Right kidney (tissue), 1 donor: Measurements from ENCODE around the gene AMELX.

Experiments used
- DNase-seq: peaks from one replicate; pipeline ENCODE4 v3.0.0-alpha.2; 2016

AMELX gene

DNA sequence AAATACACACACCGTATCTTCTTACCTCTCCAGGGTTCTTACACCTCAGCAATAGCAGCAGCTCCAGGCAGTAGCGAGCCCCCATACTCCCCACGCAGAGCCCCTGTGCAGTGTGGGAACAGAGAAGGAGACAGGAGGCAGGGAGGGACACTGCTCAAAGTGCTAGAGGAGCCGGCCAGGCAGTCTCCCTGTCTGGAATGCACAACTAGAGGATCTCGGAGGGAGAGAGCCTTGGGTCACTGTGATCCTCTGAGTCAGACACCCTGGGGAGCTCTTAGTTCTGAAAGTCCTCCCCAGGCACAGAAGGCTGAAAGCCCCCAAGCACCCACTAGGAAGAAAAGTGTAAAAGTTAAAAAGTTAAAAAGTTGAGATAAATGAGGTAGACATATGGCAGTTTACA, 16.0 kb downstream of the AMELX start:
- DNase-seq, result no peak

DNA sequence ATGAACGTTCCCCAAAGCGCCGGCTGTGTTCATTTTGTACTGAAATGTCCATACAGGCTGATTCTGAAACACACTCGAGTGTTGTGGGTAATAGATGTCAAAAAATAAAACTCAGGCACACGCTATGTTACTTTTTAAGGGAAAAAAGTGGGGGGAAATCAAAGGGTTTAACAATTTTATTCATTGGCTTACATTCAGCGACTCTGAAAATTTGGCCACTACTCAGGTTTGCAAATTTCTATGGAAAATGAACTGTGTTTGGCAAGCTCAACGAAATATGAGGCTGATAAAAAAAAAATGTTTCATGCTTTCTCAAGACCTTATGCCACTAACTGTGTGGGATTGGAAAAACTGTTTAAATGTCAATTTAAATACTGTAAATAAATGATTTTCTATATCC, 18.5 kb downstream of the AMELX start:
- no peak for DNase-seq

DNA sequence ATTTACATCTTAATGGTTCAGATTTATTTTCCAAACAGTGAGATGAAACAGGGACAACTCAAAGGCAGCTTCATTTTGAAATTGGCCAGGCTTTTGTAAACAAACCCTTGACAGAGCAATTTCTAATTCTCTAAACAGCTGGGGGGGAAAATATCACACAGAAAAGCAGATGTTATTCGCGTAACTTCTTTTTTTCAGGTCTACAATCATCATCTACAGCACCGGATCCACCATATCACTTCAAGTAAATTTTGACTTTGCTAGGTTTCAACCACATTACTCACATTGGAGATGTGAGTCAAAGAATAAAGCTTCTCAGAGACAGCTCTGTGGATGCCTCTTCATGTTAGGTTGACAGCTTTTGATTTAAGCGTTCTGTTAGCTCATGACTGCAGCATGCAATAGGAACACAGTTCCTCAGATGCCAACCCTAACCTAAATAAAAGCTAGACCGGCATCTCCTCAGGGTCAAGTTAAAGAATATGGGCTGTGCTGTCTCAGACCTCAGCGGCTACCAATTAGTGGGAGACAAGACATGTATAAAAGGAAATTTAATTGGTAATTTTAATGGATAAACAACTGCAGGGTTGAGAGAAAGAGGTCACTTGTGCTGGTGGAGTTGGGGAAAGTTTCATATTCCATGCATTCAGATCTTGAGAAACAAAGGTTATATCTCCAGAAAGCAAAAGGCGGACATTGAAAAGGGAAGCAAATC, 26.8 kb downstream of the AMELX start:
- DNase-seq, result no peak

DNA sequence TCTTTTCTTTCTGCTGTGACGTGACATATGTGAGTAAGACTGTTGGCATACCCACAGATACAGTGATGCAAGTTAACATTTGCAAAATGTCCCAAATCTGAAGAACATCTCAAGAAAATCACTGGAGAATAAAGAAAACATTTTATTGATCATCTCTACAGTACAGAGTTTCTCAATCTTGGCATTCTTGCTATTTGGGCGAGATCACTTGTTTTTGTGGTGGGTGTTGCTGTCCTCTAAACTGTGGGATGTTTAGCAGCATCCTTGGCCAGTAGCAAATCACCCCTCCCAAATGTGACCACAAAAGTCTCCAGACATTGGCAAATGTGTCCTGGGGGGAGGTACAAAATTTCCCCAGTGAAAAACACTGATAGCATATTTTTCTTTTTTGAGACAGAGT, 28.8 kb downstream of the AMELX start:
- DNase-seq, result no peak

DNA sequence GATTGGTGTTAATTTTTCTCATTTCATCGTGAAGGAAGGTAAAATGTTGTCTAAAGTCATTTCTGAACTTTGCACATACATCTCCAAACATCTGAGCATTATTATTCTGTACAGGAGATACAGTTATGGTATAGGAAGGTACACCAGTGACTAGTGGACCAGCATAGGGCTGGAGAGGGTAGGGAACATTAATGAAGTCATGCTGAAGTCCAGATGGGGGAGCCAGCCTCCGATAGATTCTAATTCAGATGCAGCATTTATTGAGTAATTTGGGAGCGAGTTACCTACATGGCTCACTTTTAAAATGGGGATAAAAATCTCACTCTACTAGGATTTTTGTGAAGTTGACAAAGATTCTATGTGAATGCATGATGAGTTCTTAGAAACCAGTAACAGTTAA, 34.9 kb downstream of the AMELX start:
- no peak for DNase-seq

DNA sequence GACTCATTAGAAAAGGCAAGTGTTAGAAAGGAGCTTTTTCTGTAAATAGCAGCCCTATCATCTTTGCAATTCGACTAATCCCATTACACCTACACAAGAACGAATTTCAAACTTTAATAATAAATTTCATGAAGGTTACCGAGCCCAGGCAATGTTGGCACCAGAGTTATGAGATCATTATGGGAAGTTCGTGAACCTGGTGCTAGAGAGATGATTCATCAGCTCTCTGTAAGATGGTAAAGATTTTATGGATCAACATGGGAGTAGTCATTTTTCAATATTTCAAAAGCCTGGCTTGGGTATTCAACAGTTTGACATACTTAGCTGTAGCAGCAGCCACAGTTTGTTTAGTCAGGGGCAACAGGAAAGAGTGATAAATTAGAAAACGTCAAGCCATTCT, 35.8 kb downstream of the AMELX start:
- no peak for DNase-seq

DNA sequence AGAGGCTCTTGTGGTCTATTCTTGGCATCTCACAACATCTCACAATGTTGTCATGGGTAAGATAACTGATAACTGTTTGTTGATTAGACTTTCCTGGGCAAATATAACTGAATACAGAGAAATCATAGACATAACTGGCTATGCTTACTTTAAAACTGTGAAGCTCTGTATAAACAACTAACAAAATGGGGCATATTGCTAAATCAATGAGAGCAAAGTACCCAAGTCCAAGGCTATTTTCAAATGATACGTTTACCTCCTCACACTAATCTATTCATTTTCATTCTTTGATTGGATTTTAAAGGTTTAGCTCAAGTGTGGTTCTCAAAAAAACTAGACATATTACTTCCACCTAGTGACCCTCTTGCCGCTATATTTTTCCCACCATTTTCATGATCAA, 38.6 kb downstream of the AMELX start:
- DNase-seq, result no peak

DNA sequence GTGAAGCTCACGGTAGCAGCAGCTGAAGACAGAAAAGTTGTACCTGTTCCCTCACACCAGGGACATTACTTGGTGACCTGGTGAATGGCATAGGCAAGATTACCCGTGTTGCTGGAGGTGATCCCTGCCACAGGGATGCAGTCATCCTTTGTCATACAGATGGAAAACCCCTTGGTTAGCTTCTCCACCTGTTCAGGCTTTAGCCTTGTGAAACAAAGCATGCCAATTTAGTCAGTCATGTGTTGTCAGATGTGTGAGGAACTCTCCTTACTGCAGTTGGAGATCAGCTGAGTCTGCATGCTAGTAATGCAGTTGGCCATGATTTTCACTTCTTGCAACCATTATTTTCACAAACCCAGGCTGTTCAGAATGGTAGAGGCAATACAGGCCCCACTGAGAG, 41.0 kb downstream of the AMELX start:
- DNase-seq, result no peak

DNA sequence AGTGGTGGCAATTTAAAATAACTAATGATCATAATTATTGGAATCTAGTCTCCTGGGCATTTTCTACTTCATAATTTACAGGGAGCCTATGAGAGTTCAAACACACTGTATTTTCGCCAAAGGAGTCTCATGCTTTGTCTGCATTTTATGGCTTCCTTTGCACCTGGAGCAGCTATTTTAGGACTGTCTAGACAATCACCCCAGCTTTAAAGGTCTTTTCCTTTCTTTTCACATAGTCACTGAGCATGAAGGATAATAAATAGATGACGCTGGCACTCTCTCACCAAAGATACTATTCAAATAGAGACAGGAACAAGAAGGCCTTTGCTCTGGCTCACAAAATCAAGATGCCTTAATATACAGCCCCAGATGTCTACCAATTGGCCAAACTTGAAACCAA, 43.0 kb downstream of the AMELX start:
- no peak for DNase-seq

DNA sequence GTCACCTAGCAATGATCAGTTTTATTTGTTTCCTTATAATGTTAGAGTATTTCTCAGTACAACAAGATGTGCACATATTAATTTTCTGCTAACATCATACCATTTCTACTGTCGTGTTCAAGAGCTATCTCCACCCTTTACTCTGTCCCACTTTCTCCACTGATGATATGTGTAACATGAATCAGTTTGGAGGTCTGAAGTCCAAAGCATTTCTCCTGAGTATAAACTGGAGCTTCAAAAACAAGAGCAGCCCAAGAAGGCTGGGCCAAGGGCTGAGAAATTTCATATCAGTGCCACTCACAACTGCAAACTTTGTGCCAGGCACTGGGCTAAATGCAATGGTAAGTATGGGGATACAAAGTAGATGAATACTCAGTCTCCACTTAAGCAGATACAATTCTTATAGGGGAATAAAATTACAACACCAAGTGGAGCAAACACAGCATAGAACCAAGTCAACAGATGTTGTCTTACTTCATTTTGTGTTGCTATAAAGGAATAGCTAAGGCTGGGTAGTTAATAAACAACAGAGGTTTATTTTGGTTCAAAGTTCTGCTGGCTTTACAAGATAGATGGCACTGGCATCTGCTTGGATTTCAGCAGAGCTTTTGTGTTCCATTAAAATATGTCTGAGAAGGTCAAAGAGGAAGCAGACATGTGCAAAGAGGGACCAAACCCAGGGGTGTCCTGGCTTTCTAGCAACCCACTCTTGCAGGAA, 44.2 kb downstream of the AMELX start:
- DNase-seq, result no peak

DNA sequence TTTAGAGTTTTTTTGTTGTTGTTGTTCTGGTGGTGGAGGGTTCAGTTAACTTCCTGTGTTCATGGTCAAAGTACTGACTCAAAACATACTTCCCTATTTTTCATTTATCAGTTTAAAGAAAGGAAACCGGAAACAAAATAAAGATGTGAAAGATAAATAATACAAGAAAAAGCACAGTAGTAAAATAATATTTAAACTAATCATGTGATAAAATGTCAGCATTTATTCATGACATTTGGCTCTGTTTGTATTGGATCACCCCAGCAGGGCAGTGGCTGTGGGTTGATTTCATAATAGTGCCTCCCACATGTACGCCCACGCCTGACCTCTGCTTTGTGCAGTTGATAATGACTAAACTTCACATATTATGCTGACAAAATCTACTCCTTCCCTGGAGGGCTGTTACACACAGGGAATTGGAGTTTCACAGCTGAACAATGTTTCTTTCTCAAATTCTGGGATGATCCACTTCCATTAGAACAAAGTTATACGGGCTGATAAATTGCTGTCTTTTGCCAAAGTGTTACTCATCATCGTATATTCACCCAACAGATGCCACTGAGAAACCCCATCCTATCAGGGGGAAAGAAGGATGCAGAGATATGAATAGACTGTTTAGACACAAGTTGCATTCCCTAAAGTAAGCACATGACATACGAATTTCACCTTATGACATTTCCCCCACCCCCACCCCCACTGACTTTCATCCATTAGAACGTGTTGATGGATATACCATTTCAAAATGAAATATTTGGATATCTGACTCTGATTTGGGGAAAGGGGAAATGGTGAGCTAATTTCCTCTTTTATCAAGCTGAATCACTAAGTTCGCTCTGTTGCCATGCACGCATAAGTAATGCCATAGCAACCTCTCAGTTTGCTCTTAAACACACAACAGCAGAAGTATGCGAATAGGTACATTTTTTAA, 48.3 kb downstream of the AMELX start:
- DNase-seq, result peak; percentile 17

DNA sequence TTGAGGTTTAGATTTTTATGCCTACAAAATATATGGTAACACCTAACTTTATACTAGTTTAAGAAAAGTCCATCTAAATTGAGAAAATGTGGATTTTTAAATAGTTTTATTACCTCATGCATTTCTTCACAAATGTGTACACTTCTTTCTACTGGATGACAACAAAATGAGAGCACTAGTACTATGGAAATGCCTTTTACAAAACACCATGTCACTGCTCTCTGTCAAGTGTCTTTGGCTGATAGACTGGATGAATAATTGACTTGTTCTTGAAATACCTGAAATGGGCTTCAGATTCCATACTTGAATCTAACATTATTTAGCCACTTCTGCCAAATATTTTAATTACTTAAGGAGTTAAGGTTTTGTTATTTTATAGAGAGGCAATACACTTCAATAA, 49.5 kb downstream of the AMELX start:
- DNase-seq, result no peak

DNA sequence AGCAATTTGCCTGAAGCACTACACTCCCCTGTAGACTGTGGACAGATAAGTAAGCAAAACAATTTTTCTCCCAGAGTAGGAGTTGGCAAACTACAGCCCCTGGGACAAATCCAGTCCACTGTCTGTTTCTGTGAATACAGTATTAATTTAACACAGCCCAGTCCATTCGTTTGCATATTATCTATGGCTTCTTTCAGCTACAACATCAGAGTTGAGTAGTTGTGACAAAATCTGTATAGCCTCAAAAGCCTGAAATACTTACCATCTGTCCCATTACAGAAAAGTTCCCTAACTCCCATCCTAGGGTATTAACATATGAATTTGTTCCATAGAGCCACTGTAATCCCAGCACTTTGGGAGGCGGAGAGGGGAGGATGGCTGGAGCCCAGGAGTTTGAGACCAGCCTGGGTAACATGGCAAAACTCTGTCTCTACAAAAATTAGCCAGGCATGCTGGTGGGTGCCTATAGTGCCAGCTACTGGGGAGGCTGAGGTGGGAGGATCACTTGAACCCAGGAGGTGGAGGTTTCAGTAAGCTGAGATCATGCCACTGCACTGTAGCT, 53.0 kb downstream of the AMELX start:
- DNase-seq, result no peak

DNA sequence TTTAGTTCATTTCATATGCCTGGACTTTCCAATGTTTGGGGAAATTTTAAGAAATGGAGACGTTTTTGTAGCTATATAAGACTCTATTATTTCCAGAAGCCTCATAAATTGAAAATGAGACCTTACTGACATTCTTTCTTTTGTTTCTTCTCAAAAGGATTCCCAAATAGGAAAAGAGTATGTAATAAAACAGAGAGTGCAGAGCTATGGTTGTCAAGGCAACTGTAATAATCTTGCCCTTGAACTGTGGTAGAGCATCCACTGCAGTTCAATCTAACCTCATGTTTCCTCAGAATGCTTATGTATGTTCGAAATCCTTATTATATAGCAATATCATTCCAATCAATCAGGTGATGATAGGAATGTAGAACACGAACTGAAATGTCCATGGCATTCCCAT, 54.1 kb downstream of the AMELX start:
- DNase-seq, result no peak

DNA sequence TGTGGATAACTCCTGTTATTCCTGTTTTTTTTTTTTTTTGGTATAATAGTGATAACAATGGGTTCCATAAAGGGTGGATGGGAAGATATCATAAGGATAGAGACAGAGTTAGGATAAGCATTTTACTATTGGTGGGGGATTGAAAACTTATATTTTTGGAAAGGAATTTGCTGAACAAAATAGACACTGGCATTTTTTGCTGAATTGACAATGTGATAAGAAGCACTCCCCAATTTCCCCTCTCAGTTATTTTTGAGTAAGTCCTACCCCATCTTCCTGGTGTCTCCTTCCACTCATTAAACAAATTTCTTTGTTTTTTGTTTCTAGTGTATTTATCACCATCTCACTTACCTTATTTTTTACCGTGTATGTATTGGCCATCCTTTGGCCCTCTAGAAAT, 55.8 kb downstream of the AMELX start:
- no peak for DNase-seq

DNA sequence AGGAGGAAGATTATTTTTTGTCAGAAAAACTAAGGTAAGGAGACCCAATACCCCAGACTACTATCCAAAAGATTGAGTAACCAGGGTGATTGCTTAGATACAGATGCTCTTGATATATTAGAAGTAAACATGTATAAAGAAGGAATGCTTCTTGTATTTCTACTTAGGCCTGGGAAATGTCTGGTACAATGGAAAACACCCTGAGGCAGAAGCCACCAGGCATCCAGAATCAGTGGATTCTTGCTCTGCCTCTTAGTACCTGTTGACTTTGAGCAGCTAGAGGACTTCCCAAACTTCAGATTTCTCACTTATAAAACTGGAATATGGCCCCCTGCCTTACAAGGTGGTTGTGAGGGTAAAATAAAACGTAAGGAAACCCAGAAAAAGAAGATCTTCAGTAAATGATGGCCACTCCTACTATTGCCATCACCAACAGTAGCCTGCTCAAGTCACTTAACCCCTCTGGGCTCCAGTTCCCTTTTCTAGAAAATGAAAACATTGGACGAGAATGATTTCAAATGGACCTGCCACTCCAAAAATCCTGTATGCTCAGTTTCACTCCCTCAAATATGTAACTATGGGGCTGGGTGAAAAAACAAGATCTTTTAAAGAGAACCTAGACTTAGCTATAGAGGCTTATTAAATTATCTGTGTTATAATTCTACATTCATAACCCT, 56.6 kb downstream of the AMELX start:
- DNase-seq, result no peak
